Measurements from ENCODE around the gene SRRD.

The SRRD gene

DNA sequence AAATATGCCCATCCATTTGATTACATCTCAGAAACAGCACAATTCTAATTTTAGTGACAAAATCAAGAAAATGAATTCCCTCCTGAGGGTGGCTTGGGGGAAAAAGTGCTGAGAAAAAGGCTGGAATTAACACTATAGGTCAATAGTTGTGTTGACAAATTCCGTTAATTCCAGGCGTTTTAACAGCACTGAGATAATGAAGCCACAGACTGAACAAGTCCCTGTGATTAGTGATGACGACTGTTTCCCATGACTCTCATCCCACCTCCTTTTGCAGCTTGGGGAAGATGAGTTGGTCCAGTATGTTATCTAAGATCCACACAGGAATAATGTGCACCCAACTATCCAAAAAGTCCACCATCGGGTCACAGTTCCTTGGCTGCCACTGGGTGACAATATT, 12.8 kb downstream of the SRRD start:
- H3K36me3 ChIP-seq (ENCODE audit: insufficient read depth, low read length) = peaks cover 78% of the 10 kb centered on the region
- TF ChIP-seq EZH2 (IDR thresholded peaks at IDR 0.05) (no peak), POLR2AphosphoS5 (IDR thresholded peaks at IDR 0.05; ENCODE audit: borderline replicate concordance, low read depth, low read length) (no peak), FOXP2 (optimal IDR thresholded peaks at IDR 0.05; ENCODE audit: control extremely low read depth, extremely low read length, insufficient read depth) (no peak)
- no peak for DNase-seq (ENCODE audit: low read depth, low spot score)

DNA sequence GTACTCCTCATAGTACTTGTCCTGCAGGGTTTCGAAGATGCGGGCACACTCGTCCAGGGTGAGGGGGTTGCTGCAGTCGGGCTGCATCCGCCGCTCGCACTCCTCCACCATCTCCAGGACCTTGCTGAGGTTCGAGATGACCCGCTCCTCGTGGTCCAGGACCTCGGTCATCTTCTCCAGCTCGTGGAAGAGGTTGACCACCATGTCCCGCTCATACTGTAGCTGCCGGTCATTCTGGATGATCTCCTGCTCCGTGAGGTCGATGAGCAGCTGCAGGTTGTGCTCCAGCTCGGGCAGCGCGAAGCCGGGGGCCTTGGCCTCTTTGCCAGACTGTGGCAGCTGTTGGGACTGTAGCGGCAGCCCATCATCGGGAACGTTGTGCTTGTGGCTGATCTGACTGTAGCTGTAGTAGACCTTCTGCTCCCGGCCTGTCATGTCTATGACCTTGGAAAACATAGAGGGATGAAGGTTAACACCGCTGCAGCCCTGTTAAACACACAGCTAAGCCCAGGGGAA, 15.6 kb downstream of the SRRD start:
- Histone ChIP-seq H3K9me3 (ENCODE audit: low read depth, low read length) (no peaks in the 10 kb centered on the region), H3K4me3 (no peak overlapping the region), H3K9ac (ENCODE audit: insufficient read length) (no peak overlapping the region), H3K36me3 (ENCODE audit: insufficient read depth, low read length) (peaks cover 78% of the 10 kb centered on the region), H3K27ac (no peak overlapping the region)
- DNase-seq (ENCODE audit: low read depth, low spot score) = no peak
- TF ChIP-seq EZH2 (IDR thresholded peaks at IDR 0.05) (no peak), POLR2AphosphoS5 (IDR thresholded peaks at IDR 0.05; ENCODE audit: borderline replicate concordance, low read depth, low read length) (no peak), FOXP2 (optimal IDR thresholded peaks at IDR 0.05; ENCODE audit: control extremely low read depth, extremely low read length, insufficient read depth) (no peak)

More for the DNA sequence above, 12.8 kb downstream of the SRRD start:
- Histone ChIP-seq H3K9ac (ENCODE audit: insufficient read length) (no peak overlapping the region), H3K27ac (no peak overlapping the region), H3K4me3 (no peak overlapping the region), H3K9me3 (ENCODE audit: low read depth, low read length) (no peaks in the 10 kb centered on the region)

DNA sequence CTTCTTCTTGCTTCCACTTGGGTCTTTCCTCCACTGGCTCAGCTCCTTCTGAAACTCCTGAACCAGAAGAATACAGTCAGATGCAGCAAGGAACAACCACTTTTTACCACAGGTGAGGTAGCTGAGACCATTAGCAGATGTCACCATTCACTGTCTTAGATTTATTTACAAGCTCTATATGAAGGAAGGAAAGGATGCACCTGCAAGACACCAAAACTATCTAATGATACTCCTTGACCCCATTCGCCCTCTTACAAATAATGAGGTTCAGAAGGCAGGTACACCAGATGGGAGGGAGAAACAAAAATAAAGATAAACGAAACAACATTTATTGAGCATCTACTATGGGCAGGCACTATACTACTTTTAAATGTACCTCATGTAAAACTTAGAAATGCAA, 18.3 kb downstream of the SRRD start:
- Histone ChIP-seq H3K36me3 (ENCODE audit: insufficient read depth, low read length) (peaks cover 75% of the 10 kb centered on the region), H3K27ac (no peak overlapping the region), H3K4me3 (no peak overlapping the region), H3K9ac (ENCODE audit: insufficient read length) (no peak overlapping the region), H3K9me3 (ENCODE audit: low read depth, low read length) (no peaks in the 10 kb centered on the region)
- TF ChIP-seq POLR2AphosphoS5 (IDR thresholded peaks at IDR 0.05; ENCODE audit: borderline replicate concordance, low read depth, low read length) (no peak), FOXP2 (optimal IDR thresholded peaks at IDR 0.05; ENCODE audit: control extremely low read depth, extremely low read length, insufficient read depth) (no peak), EZH2 (IDR thresholded peaks at IDR 0.05) (no peak)
- DNase-seq (ENCODE audit: low read depth, low spot score) = no peak

DNA sequence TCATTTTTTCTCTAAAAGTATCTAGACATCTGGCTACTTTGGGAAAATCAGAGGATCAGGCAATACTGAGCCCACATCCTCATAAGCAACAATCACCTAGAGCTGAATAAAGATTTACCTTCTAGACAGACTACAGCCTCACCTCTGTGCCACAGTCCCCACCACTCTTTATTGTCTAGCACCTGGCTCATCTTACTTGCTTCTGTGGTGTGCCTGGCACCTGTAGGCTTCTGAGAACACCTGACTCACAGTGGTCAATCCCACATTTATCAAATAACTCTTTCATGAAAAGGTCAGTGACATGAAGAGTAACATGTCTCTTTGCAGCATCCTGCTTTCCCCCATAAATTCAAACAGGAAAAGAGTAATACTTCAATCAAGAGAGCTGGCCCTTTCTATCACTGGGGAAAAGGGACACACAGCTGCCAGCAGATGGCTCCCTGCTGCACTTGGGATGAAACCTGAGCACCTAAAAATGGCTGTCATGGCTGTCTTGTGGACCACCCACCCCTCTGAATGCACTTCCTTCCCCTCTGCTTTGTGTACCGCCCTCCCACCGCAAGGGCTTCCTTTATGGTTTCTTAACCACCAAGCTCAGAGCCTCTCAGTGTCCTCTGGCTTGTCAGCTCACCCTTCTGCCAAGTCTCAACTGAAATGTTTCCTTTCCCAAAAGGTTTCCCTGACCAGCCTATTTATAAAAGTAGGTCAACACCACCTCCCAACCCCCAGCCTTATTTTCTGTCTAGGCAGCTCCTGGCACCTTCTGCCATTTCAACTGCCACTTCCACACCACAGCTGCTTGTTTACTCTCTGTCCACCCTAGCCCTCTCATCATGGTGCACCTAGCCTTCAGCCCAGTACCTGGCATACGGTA, 19.2 kb downstream of the SRRD start:
- Histone ChIP-seq H3K4me3 (no peak overlapping the region), H3K36me3 (ENCODE audit: insufficient read depth, low read length) (peaks cover 76% of the 10 kb centered on the region), H3K9ac (ENCODE audit: insufficient read length) (no peak overlapping the region), H3K27ac (no peak overlapping the region), H3K9me3 (ENCODE audit: low read depth, low read length) (no peaks in the 10 kb centered on the region)
- no peak for DNase-seq (ENCODE audit: low read depth, low spot score)
- no peak for TF ChIP-seq FOXP2 (optimal IDR thresholded peaks at IDR 0.05; ENCODE audit: control extremely low read depth, extremely low read length, insufficient read depth)
- TF ChIP-seq EZH2 (IDR thresholded peaks at IDR 0.05) = no peak
- TF ChIP-seq POLR2AphosphoS5 (IDR thresholded peaks at IDR 0.05; ENCODE audit: borderline replicate concordance, low read depth, low read length) = no peak

DNA sequence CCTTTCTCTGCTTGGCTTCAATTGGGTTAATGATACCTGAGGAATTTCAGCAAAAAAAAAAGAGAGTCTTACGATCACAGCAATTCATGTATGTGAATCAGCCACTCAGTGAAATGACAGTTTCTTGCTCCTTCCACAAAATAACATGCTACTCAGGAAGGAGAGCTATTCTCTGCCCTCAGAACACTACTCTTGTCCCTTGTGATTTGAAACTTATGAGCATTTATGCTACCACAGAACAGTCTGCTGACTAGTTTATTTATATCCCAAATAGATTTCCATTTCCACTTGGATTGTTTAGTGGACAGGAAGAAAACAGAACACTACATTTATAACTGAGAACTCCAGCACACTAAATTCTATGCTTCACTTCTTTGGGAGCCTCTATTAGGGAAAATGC, 20.1 kb downstream of the SRRD start:
- Histone ChIP-seq H3K9me3 (ENCODE audit: low read depth, low read length) (no peaks in the 10 kb centered on the region), H3K4me3 (no peak overlapping the region), H3K9ac (ENCODE audit: insufficient read length) (no peak overlapping the region), H3K36me3 (ENCODE audit: insufficient read depth, low read length) (peaks cover 80% of the 10 kb centered on the region), H3K27ac (no peak overlapping the region)
- no peak for DNase-seq (ENCODE audit: low read depth, low spot score)
- TF ChIP-seq EZH2 (IDR thresholded peaks at IDR 0.05) = no peak
- no peak for TF ChIP-seq FOXP2 (optimal IDR thresholded peaks at IDR 0.05; ENCODE audit: control extremely low read depth, extremely low read length, insufficient read depth)
- no peak for TF ChIP-seq POLR2AphosphoS5 (IDR thresholded peaks at IDR 0.05; ENCODE audit: borderline replicate concordance, low read depth, low read length)

DNA sequence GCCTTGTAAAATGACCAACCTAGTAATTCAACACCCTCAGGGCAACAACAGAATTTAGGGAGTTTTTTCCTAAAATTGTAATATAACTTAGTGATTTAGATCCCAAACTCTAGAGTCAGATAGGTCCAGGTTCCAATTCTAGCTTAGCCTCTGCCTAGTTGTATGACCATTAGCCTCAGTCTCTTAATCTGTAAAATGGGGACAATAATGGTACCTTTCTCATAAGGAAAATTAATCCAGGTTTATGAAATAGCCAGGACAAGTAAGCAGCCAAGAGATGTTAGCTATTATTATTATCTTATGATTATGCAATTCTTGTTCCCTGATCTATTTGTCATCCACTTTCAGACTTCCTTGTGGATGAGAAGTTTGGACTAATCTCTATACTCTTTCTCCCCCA, 24.5 kb downstream of the SRRD start:
- H3K4me3 ChIP-seq = no peak overlapping the region
- H3K9me3 ChIP-seq (ENCODE audit: low read depth, low read length) = no peaks in the 10 kb centered on the region
- TF ChIP-seq FOXP2 (optimal IDR thresholded peaks at IDR 0.05; ENCODE audit: control extremely low read depth, extremely low read length, insufficient read depth) = no peak
- TF ChIP-seq POLR2AphosphoS5 (IDR thresholded peaks at IDR 0.05; ENCODE audit: borderline replicate concordance, low read depth, low read length) = no peak
- TF ChIP-seq EZH2 (IDR thresholded peaks at IDR 0.05) = no peak
- H3K27ac ChIP-seq = no peak overlapping the region
- no peak for DNase-seq (ENCODE audit: low read depth, low spot score)
- no peak overlapping the region for H3K9ac ChIP-seq (ENCODE audit: insufficient read length)
- H3K36me3 ChIP-seq (ENCODE audit: insufficient read depth, low read length) = peaks cover 63% of the 10 kb centered on the region

DNA sequence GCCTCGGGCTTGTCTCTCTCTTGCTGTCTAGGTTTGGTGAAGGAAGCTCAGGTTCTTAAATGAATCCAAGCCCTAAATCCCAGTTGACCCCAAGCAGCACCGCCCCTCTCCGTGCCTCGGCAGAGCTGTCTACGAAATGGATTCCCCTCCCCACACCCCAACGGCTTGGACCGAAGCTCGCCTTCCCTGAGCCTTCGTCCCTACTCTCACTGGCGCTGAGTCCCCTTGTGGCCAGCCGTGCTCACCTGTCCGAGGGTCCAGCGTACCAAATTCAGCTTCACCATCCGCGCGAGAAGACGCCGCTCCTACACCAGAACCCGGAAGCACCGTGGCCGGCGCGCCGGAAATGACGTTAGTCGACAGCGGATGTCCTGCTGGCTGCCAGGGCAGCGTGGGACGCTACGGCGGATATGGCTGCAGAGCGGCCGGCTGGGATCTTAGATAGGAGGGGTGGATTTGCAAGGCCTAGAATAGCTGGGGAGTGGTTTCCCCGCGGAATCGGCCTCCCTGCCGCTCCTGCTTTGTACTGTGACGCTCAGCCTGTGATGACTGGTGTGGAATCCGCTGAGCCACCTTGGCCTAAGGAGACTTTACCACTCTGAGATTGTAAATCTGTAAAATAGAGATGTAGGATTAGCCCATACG, 28.6 kb downstream of the SRRD start, which contains the start of gene TFIP11:
Gene TFIP11, minus strand, starts transcription at position 325 of the 645 bp plus-strand sequence. CDS start 2,201 bp downstream, outside the sequence.
- DNase-seq (ENCODE audit: low read depth, low spot score) = no peak
- Histone ChIP-seq H3K27ac (no peak within 1 kb of the TSS), H3K4me3 (peak within 1 kb of the TSS; percentile 98), H3K9me3 (ENCODE audit: low read depth, low read length) (no peaks in the 10 kb centered on the region), H3K9ac (ENCODE audit: insufficient read length) (peak within 1 kb of the TSS; percentile 93), H3K36me3 (ENCODE audit: insufficient read depth, low read length) (peaks cover 31% of the 10 kb centered on the region)
- TF ChIP-seq EZH2 (IDR thresholded peaks at IDR 0.05) = no peak
- TF ChIP-seq POLR2AphosphoS5 (IDR thresholded peaks at IDR 0.05; ENCODE audit: borderline replicate concordance, low read depth, low read length) = peak; percentile 93

DNA sequence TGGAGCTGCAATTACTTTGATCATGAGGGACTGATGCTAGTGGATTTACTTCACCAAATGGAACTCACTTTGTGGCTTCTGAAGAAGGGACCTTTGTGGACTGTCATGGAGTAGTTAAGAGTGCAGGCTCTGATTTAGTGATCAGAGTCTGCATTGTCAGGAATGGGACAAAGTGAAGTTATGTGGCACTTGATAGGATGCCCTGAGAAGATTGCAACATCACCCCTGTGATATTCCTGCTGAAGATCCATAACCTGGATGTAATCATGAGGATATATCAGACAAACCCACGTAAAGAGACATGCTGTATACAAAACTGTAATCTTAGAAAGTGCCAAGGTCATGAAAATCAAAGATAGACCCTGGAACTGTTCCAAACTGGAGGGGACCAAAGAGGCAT, 30.2 kb downstream of the SRRD start:
- DNase-seq (ENCODE audit: low read depth, low spot score) = no peak
- peak overlapping the region; percentile 98 for H3K4me3 ChIP-seq
- H3K36me3 ChIP-seq (ENCODE audit: insufficient read depth, low read length) = peaks cover 20% of the 10 kb centered on the region
- H3K27ac ChIP-seq = no peak overlapping the region
- no peak for TF ChIP-seq EZH2 (IDR thresholded peaks at IDR 0.05)
- TF ChIP-seq FOXP2 (optimal IDR thresholded peaks at IDR 0.05; ENCODE audit: control extremely low read depth, extremely low read length, insufficient read depth) = no peak
- no peak for TF ChIP-seq POLR2AphosphoS5 (IDR thresholded peaks at IDR 0.05; ENCODE audit: borderline replicate concordance, low read depth, low read length)
- peak overlapping the region; percentile 93 for H3K9ac ChIP-seq (ENCODE audit: insufficient read length)
- H3K9me3 ChIP-seq (ENCODE audit: low read depth, low read length) = no peaks in the 10 kb centered on the region

Measured in SK-N-MC (cell line).